ENCODE measurements around the gene ANKRD44. TPM values are rescaled to one million over a fixed set of nuclear protein-coding genes. Genes with fewer than 3 reads are reported as not detected.

ANKRD44 gene
- total and polyA plus RNA-seq, 2 of the 8 experiments (the other 6 are each of a cell fraction or from before 2014, with no cell fraction given): 1.2 to 1.3 TPM

- H2BK12ac ChIP-seq (ENCODE audit: low read depth, low read length): no peak overlapping the region
- no peak overlapping the region for H3K4ac ChIP-seq (replicated peaks; ENCODE audit: insufficient read length, low read depth, low read length)
- H3K79me2 ChIP-seq (ENCODE audit: control insufficient read depth in 1 of 2, insufficient read depth in 2 of 2, low read length in 2 of 2): no peaks in the 10 kb centered on the region
- no peak overlapping the region for H2AFZ ChIP-seq (ENCODE audit: low read length)
- H2BK5ac ChIP-seq (ENCODE audit: low read depth, low read length): no peak overlapping the region
- no peak overlapping the region for H2AK5ac ChIP-seq (ENCODE audit: low read depth, low read length)
- H4K20me1 ChIP-seq (replicated peaks in 1 of 2; ENCODE audit: control insufficient read depth in 1 of 2, insufficient read depth in 2 of 2, low read length in 2 of 2): no peaks in the 10 kb centered on the region
- no peaks in the 10 kb centered on the region; the same call in 1 of the 2 replicates for H3K79me1 ChIP-seq (ENCODE audit: low read depth, low read length)
- no peak overlapping the region for H2BK15ac ChIP-seq (ENCODE audit: low read length)
- no peak overlapping the region for H4K8ac ChIP-seq (ENCODE audit: extremely low read depth, insufficient read depth, low read length)
- H3K27me3 ChIP-seq (replicated peaks in 1 of 4; ENCODE audit: control insufficient read depth in 3 of 4, extremely low read depth in 1 of 4, insufficient read depth in 3 of 4, low read length in 3 of 4): no peaks in the 10 kb centered on the region
- FAIRE-seq (no peak), DNase-seq (ENCODE audit: low read depth in 1 of 2, low spot score in 2 of 2) (no peak)
- H3K56ac ChIP-seq (replicated peaks; ENCODE audit: insufficient read length, low read depth, low read length): no peak overlapping the region
- no peak overlapping the region for H2BK20ac ChIP-seq (ENCODE audit: low read length)
- no peak overlapping the region for H3K9ac ChIP-seq (replicated peaks in 1 of 4; ENCODE audit: extremely low read depth in 1 of 4, low read depth in 3 of 4, low read length in 3 of 4)
- no peak overlapping the region for H4K91ac ChIP-seq (replicated peaks; ENCODE audit: insufficient read length, low read length)
- H3K36me3 ChIP-seq (ENCODE audit: control insufficient read depth in 2 of 4, insufficient read depth in 4 of 4, low read length in 3 of 4): no peaks in the 10 kb centered on the region
- H3K9me3 ChIP-seq (ENCODE audit: insufficient read depth in 2 of 2, low read depth in 1 of 2, low read length in 1 of 2): no peaks in the 10 kb centered on the region
- no peak overlapping the region for H3K14ac ChIP-seq (ENCODE audit: insufficient read length)
- ChIA-PET POLR2A (ENCODE audit: partially characterized antibody) (interaction anchor here (0.6 kb wide), 1 partner anchor 29 kb away, joined by 3 read pairs; no protein-coding TSS in a partner anchor), CTCF (ENCODE audit: partially characterized antibody) (interaction anchor here (0.8 to 6.6 kb wide), 9 partner anchors 10 to 226 kb away, joined by 3 to 51 read pairs (median 5); no protein-coding TSS in a partner anchor)
- H3K18ac ChIP-seq (ENCODE audit: extremely low read depth, low read length): no peak overlapping the region
- H3K4me2 ChIP-seq (ENCODE audit: insufficient read depth in 1 of 2, low read depth in 2 of 2, low read length in 2 of 2): no peak overlapping the region
- WGBS, 2 experiments (ENCODE audit: extremely low coverage in 1 of 2, insufficient coverage in 1 of 2, insufficient read length in 1 of 2, insufficient replicate concordance in 2 of 2, low coverage in 1 of 2, low lambda C conversion rate in 2 of 2, missing lambda C conversion rate in 1 of 2): 83% methylated on average over 3 of the region's 3 CpGs; no CpG with 5 or more reads in 1 of the 2 experiments
- H3K23me2 ChIP-seq (ENCODE audit: low read depth, low read length): no peaks in the 10 kb centered on the region
- no peak overlapping the region for H4K5ac ChIP-seq (ENCODE audit: insufficient read length, low read depth, low read length)
- 0 out of 7 replicates have a peak, but pooled peaks cover 0 to 3% (median 0%) of the 10 kb centered on the region in 4 experiments for H3K4me1 ChIP-seq (replicated peaks in 1 of 4; ENCODE audit: control insufficient read depth in 3 of 4, insufficient read depth in 4 of 4, low read length in 3 of 4)
- no peak overlapping the region for H3K27ac ChIP-seq (ENCODE audit: low read depth, low read length)
- no peak overlapping the region for H2BK120ac ChIP-seq (replicated peaks; ENCODE audit: low read depth, low read length)
- H3K4me3 ChIP-seq (ENCODE audit: extremely low read depth in 1 of 4, insufficient read depth in 2 of 4, low read depth in 3 of 4, low read length in 4 of 4): no peak overlapping the region
- H3K23ac ChIP-seq (ENCODE audit: insufficient read length): no peak overlapping the region
- TF ChIP-seq JUND (IDR thresholded peaks at IDR 0.05; ENCODE audit: low read length) (no peak), CHD2 (IDR thresholded peaks at IDR 0.05; ENCODE audit: low read length) (no peak), RBBP5 (IDR thresholded peaks at IDR 0.05; ENCODE audit: borderline replicate concordance, low read depth, low read length) (no peak), SIN3A (conservative IDR thresholded peaks at IDR 0.05 in 1 of 2, IDR thresholded peaks at IDR 0.05 in 1 of 2; ENCODE audit: low read depth in 1 of 2, low read length in 2 of 2) (no peak), RAD21 (IDR thresholded peaks at IDR 0.05 in 1 of 2, conservative IDR thresholded peaks at IDR 0.05 in 1 of 2; ENCODE audit: low read depth in 2 of 2, low read length in 2 of 2) (no peak), HDAC6 (IDR thresholded peaks at IDR 0.05; ENCODE audit: low read depth, low read length) (no peak), EP300 (IDR thresholded peaks at IDR 0.05; ENCODE audit: borderline replicate concordance in 1 of 2, low read depth in 2 of 2, low read length in 2 of 2) (no peak), YY1 (IDR thresholded peaks at IDR 0.05; ENCODE audit: low read depth, low read length) (no peak), SAP30 (IDR thresholded peaks at IDR 0.05; ENCODE audit: insufficient read depth, insufficient replicate concordance, low read length) (no peak), SP1 (IDR thresholded peaks at IDR 0.05; ENCODE audit: low read depth, low read length) (no peak), ASH2L (IDR thresholded peaks at IDR 0.05; ENCODE audit: low read length) (no peak)
- TF ChIP-seq, protein P1, sequence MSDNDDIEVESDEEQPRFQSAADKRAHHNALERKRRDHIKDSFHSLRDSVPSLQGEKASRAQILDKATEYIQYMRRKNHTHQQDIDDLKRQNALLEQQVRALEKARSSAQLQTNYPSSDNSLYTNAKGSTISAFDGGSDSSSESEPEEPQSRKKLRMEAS (IDR thresholded peaks at IDR 0.05): no peak
Measured at GRCh38 chr2:197137826-197138477, 172.6 kb downstream of the ANKRD44 start.

Measured in H1 (cell line).